ENCODE measurements around the gene GDPD4.
A peak's percentile ranks its signal among the peaks of the same experiment; 100 is the strongest.

The GDPD4 gene

GRCh38 chr11:77262803-77263202 lies 38.7 kb downstream of the GDPD4 start:
- TF ChIP-seq CTCF (IDR thresholded peaks at IDR 0.05; ENCODE audit: insufficient read depth, low read length, missing control alignments) = no peak
- H3K4me3 ChIP-seq (ENCODE audit: low read depth, low read length) = no peak overlapping the region
- DNase-seq (ENCODE audit: low read depth, low spot score) = no peak
- ChIA-PET POLR2A (no interaction called here), CTCF (no interaction called here)

- ChIA-PET CTCF (interaction anchor here (2.2 kb wide), 1 partner anchor 10 kb away, joined by 5 read pairs; no protein-coding TSS in a partner anchor), POLR2A (no interaction called here)
- peak; percentile 47 for DNase-seq (ENCODE audit: low read depth, low spot score)
These were observed 41.8 kb downstream of the GDPD4 start for GRCh38 chr11:77259641-77260040.

GRCh38 chr11:77253690-77254089 lies 47.8 kb downstream of the GDPD4 start:
- ChIA-PET POLR2A (no interaction called here), CTCF (interaction anchor here (0.7 kb wide), 1 partner anchor 8 kb away, joined by 3 read pairs; no protein-coding TSS in a partner anchor)
- no peak overlapping the region for H3K4me3 ChIP-seq (ENCODE audit: low read depth, low read length)
- TF ChIP-seq CTCF (IDR thresholded peaks at IDR 0.05; ENCODE audit: insufficient read depth, low read length, missing control alignments) = no peak
- no peak for DNase-seq (ENCODE audit: low read depth, low spot score)

More at GRCh38 chr11:77259641-77260040, 41.8 kb downstream of the GDPD4 start:
- H3K4me3 ChIP-seq (ENCODE audit: low read depth, low read length) = no peak overlapping the region
- no peak for TF ChIP-seq CTCF (IDR thresholded peaks at IDR 0.05; ENCODE audit: insufficient read depth, low read length, missing control alignments)

GRCh38 chr11:77252555-77253270 lies 48.8 kb downstream of the GDPD4 start:
- no peak for DNase-seq (ENCODE audit: low read depth, low spot score)
- TF ChIP-seq CTCF (IDR thresholded peaks at IDR 0.05; ENCODE audit: insufficient read depth, low read length, missing control alignments) = no peak
- ChIA-PET CTCF (no interaction called here), POLR2A (no interaction called here)
- H3K4me3 ChIP-seq (ENCODE audit: low read depth, low read length) = no peak overlapping the region

- no peak for TF ChIP-seq CTCF (IDR thresholded peaks at IDR 0.05; ENCODE audit: insufficient read depth, low read length, missing control alignments)
- ChIA-PET CTCF (no interaction called here), POLR2A (no interaction called here)
- no peak for DNase-seq (ENCODE audit: low read depth, low spot score)
- no peak overlapping the region for H3K4me3 ChIP-seq (ENCODE audit: low read depth, low read length)
These were observed 50.4 kb downstream of the GDPD4 start for GRCh38 chr11:77250881-77251640.

- DNase-seq (ENCODE audit: low read depth, low spot score) = no peak
- H3K4me3 ChIP-seq (ENCODE audit: low read depth, low read length) = no peak overlapping the region
- CTCF ChIA-PET = interaction anchor here (1.1 kb wide), 1 partner anchor 10 kb away, joined by 5 read pairs; no protein-coding TSS in a partner anchor
- TF ChIP-seq CTCF (IDR thresholded peaks at IDR 0.05; ENCODE audit: insufficient read depth, low read length, missing control alignments) = no peak
- POLR2A ChIA-PET = interaction anchor here (0.6 kb wide), 1 partner anchor 161 kb away, joined by 3 read pairs; no protein-coding TSS in a partner anchor
These were observed 52.1 kb downstream of the GDPD4 start for GRCh38 chr11:77249427-77249826.
